GM12878 (cell line): ENCODE data around the gene KCNC4. TPM values are rescaled to one million over a fixed set of nuclear protein-coding genes. Genes with fewer than 3 reads are reported as not detected.

ENCODE experiments used
- ATAC-seq: fragments of 200-7000 bp; cut with Tn5 transposase; 3 replicates; pipeline ENCODE4 v1.9.1; 2020; ENCODE audit warnings: mild to moderate bottlenecking, moderate library complexity
- BruUV-seq: library from RNA; stranded (reverse); fragments of 400-500 nt; replicated peaks from 2 replicates; lab custom pipeline; 2021; lab: Mats Ljungman, UMichigan
- CTCF ChIA-PET: fragments of 300-600 bp; sonication (Branson Sonifier 250); formaldehyde crosslinking; extraction: SDS; loops from one replicate; lab custom pipeline; 2021; ENCODE audit warnings: inconsistent platforms; lab: Yijun Ruan, JAX
- POLR2A ChIA-PET: fragments of 350-600 bp; formaldehyde crosslinking; extraction: SDS; loops from one replicate; lab custom pipeline; 2021; ENCODE audit warnings: inconsistent platforms; lab: Charles Lee
- RAD21 ChIA-PET: fragments of 300-600 bp; sonication (Branson Sonifier 250); formaldehyde crosslinking; loops from one replicate; lab custom pipeline; 2023; ENCODE audit warnings: antibody characterized with exemption; ENCODE audit not compliant: unreplicated experiment; lab: Charles Lee
- SMC1A ChIA-PET: fragments of 300-600 bp; sonication (Branson Sonifier 250); formaldehyde crosslinking; loops from one replicate; lab custom pipeline; 2023; ENCODE audit not compliant: unreplicated experiment, uncharacterized antibody; lab: Charles Lee
- DNase-seq: peaks from one replicate; pipeline ENCODE4 v3.0.0-alpha.2; 2011; ENCODE audit warnings: low read depth, low spot score
- FAIRE-seq: peaks from 3 replicates; lab custom pipeline; 2011; peaks lifted over from hg19 to GRCh38; lab: Jason Lieb, UNC
- H2AFZ ChIP-seq: 2 replicates; pipeline ENCODE4 v1.6.0; 2011; ENCODE audit warnings: low read depth, low read length, control low read depth; ENCODE audit not compliant: control insufficient read depth
- H3K27ac ChIP-seq: 2 replicates; pipeline ENCODE4 v1.5.1; 2011; ENCODE audit warnings: control low read depth; ENCODE audit not compliant: control insufficient read depth, insufficient read depth
- H3K27me3 ChIP-seq, 2 experiments: replicated peaks in 1 of 2; 2 replicates each; pipeline versions ENCODE4 v1.6.0 to v1.6.1; 2011; ENCODE audit warnings: low read length in 1 of 2; ENCODE audit not compliant: control insufficient read depth in 2 of 2, insufficient read depth in 2 of 2
- H3K36me3 ChIP-seq, 2 experiments: 2 replicates each; pipeline ENCODE4 v1.5.1; 2011; ENCODE audit warnings: low read length in 1 of 2; ENCODE audit not compliant: control insufficient read depth in 2 of 2, insufficient read depth in 2 of 2
- H3K4me1 ChIP-seq: 2 replicates; pipeline ENCODE4 v1.6.1; 2011; ENCODE audit warnings: mild to moderate bottlenecking, low read length, moderate library complexity, mixed read lengths; ENCODE audit not compliant: control insufficient read depth, insufficient read depth
- H3K4me2 ChIP-seq: 2 replicates; pipeline ENCODE4 v1.6.0; 2011; ENCODE audit warnings: control low read depth; ENCODE audit not compliant: control insufficient read depth, insufficient read depth
- H3K4me3 ChIP-seq: fragments of 200-600 bp; sonication (generic); 2 replicates; pipeline ENCODE4 v1.5.1; 2016
- H3K79me2 ChIP-seq: 2 replicates; pipeline ENCODE4 v1.6.0; 2011; ENCODE audit warnings: low read length; ENCODE audit not compliant: control insufficient read depth, insufficient read depth
- H3K9ac ChIP-seq: 2 replicates; pipeline ENCODE4 v1.8.0; 2011; ENCODE audit warnings: low read length, control low read depth, mixed read lengths; ENCODE audit not compliant: control insufficient read depth, insufficient read depth
- H3K9me3 ChIP-seq: replicated peaks from 3 replicates; pipeline ENCODE4 v1.5.1; 2011; ENCODE audit warnings: mild to moderate bottlenecking, low read length; ENCODE audit not compliant: control insufficient read depth, insufficient read depth
- H4K20me1 ChIP-seq: 2 replicates; pipeline ENCODE4 v1.6.0; 2011; ENCODE audit not compliant: control insufficient read depth, insufficient read depth
- MEF2B ChIP-seq: fragments of 450-650 bp; IDR thresholded peaks from 2 replicates; pipeline ENCODE4 v1.6.1; 2018; ENCODE audit warnings: mild to moderate bottlenecking, moderate library complexity; ENCODE audit not compliant: partially characterized antibody, poor library complexity, severe bottlenecking
- NR2F1 ChIP-seq: fragments of 450-650 bp; conservative IDR thresholded peaks from 2 replicates; pipeline ENCODE4 v1.6.1; 2017; ENCODE audit warnings: mild to moderate bottlenecking
- PAX5 ChIP-seq: IDR thresholded peaks from 2 replicates; pipeline ENCODE4 v1.6.1; 2011; ENCODE audit warnings: low read depth, low read length, borderline replicate concordance
- SIX5 ChIP-seq: IDR thresholded peaks from 2 replicates; pipeline ENCODE4 v1.6.1; 2011; ENCODE audit warnings: mild to moderate bottlenecking, low read depth, low read length, moderate library complexity; ENCODE audit not compliant: severe bottlenecking
- YY1 ChIP-seq: IDR thresholded peaks from 2 replicates; pipeline ENCODE4 v1.6.1; 2011; ENCODE audit warnings: low read depth, mild to moderate bottlenecking, low read length
- ZNF384 ChIP-seq: IDR thresholded peaks from 2 replicates; pipeline ENCODE4 v1.6.1; 2012; ENCODE audit warnings: low read depth, mild to moderate bottlenecking, low read length, improper control_type of control experiment, borderline replicate concordance
- WGBS: methylation state at CpG from one replicate; pipeline ENCODE4 v1.1.6; 2016; ENCODE audit warnings: low lambda C conversion rate; ENCODE audit not compliant: insufficient replicate concordance, insufficient coverage; ENCODE audit errors: missing lambda C conversion rate; 5-methylcytosine and 5-hydroxymethylcytosine counted together
- in situ Hi-C: fragments of 300-500 bp; cut with MboI; formaldehyde crosslinking; loops from 9 replicates; pipeline ENCODE4 v1.14.3; 2018; ENCODE audit warnings: mixed read lengths
- intact Hi-C: fragments of 100-400 bp; cut with micrococcal nuclease; formaldehyde crosslinking; loops from one replicate; pipeline ENCODE4 v1.14.2; 2022; ENCODE audit not compliant: unreplicated experiment
- polyA plus RNA-seq, 11 experiments: library from polyadenylated mRNA; depleted of rRNA in 4 of 11; unstranded in 6 of 11; stranded (reverse) in 5 of 11; fragments of >200 nt; fragmentation: Nextera tagmentation in 4 of 11; fragmentation: Illumina TruSeq in 1 of 11; extraction: Ambion mirVana in 4 of 11; extraction: Trizol in 1 of 11; gene quantifications; 1 replicate in 1 of 11; 2 replicates in 10 of 11; pipeline versions ENCODE4 v1.2.1 to v1.2.3, GENCODE V29; 2011 to 2016; ENCODE audit warnings: inconsistent platforms in 2 of 11, missing spikeins in 2 of 11, low read depth in 1 of 11
- total RNA-seq, 4 experiments: library from RNA; depleted of rRNA in 3 of 4; stranded (reverse); fragments of >200 nt in 3 of 4; fragmentation: Illumina TruSeq in 1 of 4; extraction: Trizol in 1 of 4; gene quantifications; 2 replicates each; pipeline versions ENCODE4 v1.2.1 to v1.2.3, GENCODE V29; 2013 to 2021
- TF ChIP-seq, protein P1 (sequence below): fragments of 450-650 bp; IDR thresholded peaks from 2 replicates; pipeline ENCODE4 v1.6.1; 2017; ENCODE audit warnings: mild to moderate bottlenecking, moderate library complexity

KCNC4 gene
- total and polyA plus RNA-seq, 10 of the 15 experiments (the other 5 are each of a cell fraction or from before 2014, with no cell fraction given), result 0.06 to 1.7 (median 0.36) TPM

- Histone ChIP-seq H3K9ac (no peak overlapping the region), H3K4me1 (peaks cover 16% of the 10 kb centered on the region; the same call in 1 of the 2 replicates), H3K27ac (no peak overlapping the region), H3K36me3 (no peaks in the 10 kb centered on the region), H3K4me2 (peak overlapping the region; percentile 6; the same call in 1 of the 2 replicates), H3K9me3 (no peaks in the 10 kb centered on the region), H3K4me3 (no peak overlapping the region), H4K20me1 (no peaks in the 10 kb centered on the region), H3K79me2 (no peaks in the 10 kb centered on the region), H2AFZ (peak overlapping the region; percentile 62), H3K27me3 (no peaks in the 10 kb centered on the region; a peak in 1 of 4 replicates)
- BruUV-seq, result no TSS peak
- ChIA-PET CTCF (interaction anchor here (3.1 to 9.7 kb wide), 2 partner anchors 35 to 70 kb away, joined by 12 to 58 read pairs; no protein-coding TSS in a partner anchor), SMC1A (interaction anchor here (0.6 to 1.8 kb wide), 6 partner anchors 9 to 681 kb away, joined by 3 to 12 read pairs (median 4); no protein-coding TSS in a partner anchor), RAD21 (interaction anchor here (2.3 to 3.6 kb wide), 3 partner anchors 35 to 43 kb away, joined by 8 to 21 read pairs (median 10); partner anchors contain the start of gene KCNC4), POLR2A (interaction anchor here (1.1 kb wide), 1 partner anchor 35 kb away, joined by 7 read pairs; no protein-coding TSS in a partner anchor)
- in situ Hi-C loops (no loop called here), intact Hi-C loops (no loop called here)
- ATAC-seq (peak; percentile 30), DNase-seq (no peak), FAIRE-seq (no peak)
- WGBS, result 45% methylated on average over 7 of the region's 7 CpGs
- TF ChIP-seq NR2F1, result no peak
- TF ChIP-seq PAX5, result no peak
- TF ChIP-seq ZNF384, result no peak
- TF ChIP-seq YY1, result no peak
- no peak for TF ChIP-seq SIX5
- no peak for TF ChIP-seq MEF2B
- TF ChIP-seq, protein P1, sequence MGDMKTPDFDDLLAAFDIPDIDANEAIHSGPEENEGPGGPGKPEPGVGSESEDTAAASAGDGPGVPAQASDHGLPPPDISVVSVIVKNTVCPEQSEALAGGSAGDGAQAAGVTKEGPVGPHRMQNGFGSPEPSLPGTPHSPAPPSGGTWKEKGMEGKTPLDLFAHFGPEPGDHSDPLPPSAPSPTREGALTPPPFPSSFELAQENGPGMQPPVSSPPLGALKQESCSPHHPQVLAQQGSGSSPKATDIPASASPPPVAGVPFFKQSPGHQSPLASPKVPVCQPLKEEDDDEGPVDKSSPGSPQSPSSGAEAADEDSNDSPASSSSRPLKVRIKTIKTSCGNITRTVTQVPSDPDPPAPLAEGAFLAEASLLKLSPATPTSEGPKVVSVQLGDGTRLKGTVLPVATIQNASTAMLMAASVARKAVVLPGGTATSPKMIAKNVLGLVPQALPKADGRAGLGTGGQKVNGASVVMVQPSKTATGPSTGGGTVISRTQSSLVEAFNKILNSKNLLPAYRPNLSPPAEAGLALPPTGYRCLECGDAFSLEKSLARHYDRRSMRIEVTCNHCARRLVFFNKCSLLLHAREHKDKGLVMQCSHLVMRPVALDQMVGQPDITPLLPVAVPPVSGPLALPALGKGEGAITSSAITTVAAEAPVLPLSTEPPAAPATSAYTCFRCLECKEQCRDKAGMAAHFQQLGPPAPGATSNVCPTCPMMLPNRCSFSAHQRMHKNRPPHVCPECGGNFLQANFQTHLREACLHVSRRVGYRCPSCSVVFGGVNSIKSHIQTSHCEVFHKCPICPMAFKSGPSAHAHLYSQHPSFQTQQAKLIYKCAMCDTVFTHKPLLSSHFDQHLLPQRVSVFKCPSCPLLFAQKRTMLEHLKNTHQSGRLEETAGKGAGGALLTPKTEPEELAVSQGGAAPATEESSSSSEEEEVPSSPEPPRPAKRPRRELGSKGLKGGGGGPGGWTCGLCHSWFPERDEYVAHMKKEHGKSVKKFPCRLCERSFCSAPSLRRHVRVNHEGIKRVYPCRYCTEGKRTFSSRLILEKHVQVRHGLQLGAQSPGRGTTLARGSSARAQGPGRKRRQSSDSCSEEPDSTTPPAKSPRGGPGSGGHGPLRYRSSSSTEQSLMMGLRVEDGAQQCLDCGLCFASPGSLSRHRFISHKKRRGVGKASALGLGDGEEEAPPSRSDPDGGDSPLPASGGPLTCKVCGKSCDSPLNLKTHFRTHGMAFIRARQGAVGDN, result peak; percentile 12; the same call in 1 of the 2 replicates
Observed at GRCh38 chr1:110243146-110243545, 33.0 kb downstream of the KCNC4 start.
